GM19240 (cell line): ENCODE data around the gene PFDN4.
"Not testable (repeated sequence)": the region's sequence is repeated elsewhere in the genome, so short reads cannot be mapped to it uniquely, and the experiment has no call there.

Experiments
- DNase-seq: peaks from one replicate; pipeline ENCODE4 v3.0.0; 2011; ENCODE audit warnings: low spot score; ENCODE audit not compliant: insufficient read length

Gene PFDN4

DNA sequence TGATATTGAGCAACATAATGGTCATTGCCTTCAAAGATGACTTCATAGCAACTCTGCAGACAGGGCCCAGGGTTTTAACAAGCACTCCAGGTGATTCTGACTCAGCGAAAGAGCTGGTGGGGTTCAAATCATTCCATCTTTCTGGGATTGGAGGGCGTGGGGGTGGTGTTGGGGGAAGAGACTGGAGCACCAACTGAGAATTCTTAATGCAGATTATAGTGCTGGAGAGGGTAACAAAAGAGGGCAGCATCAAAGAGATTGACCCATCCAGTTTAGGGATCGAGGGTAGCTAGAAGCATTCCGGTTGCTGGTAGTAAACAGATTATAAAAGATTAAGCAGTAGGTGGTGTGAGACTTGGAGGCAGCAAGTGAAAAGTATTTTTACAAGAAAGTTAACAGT is 15.9 kb downstream of the PFDN4 start:
- no peak for DNase-seq

DNA sequence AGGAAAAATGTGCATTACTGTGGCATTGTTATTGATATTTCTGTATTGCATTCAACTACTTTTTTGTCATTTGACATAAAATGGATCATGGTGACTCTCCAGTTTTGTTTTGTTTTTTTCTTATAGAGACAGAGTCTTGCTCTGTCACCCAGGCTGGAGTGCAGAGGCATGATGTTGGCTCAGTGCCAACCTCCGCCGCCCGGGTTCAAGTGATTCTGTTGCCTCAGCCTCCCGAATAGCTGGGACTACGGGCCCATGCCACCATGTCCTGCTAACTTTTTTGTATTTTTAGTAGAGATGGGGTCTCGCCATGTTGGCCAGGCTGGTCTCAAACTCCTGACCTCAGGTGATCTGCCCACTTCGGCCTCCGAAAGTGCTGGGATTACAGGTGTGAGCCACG is 16.8 kb downstream of the PFDN4 start:
- not testable (repeated sequence) for DNase-seq

DNA sequence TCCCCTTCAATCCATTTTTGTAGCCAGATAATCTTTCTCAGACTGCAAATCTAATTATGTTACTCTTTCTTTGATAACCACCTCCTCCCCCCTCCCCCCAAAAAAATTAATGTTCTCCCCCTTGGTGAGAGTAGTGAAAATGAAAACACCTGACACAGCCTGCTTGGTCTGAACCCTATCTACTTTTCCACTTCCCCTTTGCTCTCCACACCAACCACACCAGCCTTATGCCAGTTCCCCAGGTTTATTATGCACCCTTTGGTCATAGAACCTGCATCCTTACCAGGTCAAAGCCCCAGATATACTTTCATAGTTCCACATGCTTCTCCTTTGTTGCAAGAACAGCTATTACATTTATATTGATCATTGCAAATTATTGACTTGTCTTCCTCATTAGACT is 19.4 kb downstream of the PFDN4 start:
- no peak for DNase-seq

DNA sequence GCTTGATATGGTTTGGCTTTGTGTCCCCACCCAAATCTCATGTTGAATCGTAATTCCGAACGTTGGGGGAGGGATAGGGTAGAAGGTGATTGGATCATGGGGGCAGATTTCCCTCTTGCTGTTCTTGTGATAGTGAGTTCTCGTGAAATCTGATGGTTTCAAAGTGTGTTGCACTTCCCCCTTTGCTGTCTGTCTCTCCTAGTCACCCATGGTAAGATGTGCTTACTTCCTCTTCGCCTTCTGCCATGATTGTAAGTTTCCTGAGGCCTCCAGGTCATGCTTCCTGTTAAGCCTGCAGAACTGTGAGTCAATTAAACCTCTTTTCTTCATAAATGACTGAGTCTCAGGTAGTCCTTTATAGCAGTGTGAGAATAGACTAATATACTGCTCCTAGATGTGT is 19.9 kb downstream of the PFDN4 start:
- no peak for DNase-seq

DNA sequence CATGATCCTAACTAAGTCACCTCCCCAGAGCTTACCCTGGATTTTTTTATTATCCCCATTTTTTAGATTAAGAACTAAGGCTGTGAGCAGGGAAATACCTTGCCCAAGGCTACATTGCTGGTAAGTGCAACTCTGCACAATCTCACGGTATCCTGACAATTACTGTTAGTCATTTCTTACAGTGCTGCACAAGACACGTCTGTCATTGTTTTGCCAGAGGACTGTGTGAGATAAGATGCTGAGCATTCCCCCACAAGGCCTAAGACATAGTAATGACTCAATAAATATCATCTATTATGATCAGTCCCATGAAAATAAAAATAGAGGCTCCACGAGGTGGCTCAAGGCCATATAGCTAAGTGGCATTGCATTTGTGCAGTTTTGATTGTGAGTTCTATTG is 21.0 kb downstream of the PFDN4 start:
- no peak for DNase-seq

DNA sequence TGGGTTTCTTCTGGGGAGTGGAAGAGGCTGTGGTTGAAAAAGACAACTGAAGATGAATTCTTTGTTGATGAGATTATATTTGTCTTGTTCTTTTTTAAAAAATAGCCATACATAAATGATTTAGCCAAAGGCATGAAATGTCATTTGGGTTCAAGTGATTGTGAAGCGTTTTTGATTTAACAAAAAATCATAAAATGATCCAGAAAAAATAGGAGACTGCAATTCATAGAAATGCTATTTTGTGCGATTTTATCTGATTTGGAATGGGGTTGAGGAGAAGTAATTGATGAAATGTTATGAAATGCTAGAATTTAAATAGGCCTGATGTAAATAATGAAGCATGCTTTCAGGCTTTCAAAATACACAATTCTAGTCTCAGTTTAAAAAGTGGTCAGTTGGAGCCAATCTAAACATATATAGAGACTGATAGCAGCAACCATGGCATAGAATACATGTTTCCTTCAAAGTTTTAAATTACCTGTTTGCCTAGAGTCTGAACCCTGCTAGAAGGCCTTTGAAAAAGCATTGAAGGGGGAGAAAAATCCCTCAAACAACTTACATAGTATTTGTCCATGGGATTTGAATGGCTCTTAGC is 21.8 kb downstream of the PFDN4 start:
- no peak for DNase-seq

DNA sequence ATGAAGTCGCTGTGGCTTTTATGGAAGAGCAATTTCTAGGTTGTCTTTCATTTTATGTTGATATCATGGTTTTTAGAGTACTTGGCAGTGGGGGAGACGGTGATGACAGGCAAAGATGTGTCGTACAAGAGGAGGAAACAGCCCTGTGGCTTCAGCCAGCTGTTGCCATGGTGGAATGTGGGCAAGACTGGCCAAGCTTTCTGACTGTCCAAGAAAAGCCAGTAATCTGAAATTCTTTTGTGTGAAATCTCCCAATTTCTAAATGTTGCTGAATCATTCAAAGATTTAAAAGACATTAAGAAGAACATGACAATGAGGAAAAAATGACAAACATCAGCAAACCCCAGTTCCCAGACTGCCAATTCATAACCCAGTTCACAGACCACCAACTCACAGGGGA is 23.1 kb downstream of the PFDN4 start:
- DNase-seq: no peak

DNA sequence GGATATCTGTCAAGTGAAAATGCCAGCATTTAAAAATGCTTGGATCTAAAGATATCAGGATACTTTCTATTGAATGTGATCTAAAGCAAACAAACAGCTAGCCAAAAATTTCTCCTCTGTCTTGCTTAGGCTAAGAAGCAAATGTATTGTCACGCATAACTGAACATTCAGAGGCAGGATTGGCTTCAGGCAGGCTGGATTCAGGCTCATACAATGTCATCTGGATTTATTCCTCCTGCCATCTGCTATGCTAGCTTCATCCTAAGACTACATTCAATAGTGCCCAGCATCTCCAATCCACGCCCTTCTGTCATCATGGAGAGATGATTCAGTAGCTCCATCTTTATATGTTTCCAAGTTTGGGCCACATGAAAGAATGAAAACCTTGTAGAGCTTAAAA is 27.1 kb downstream of the PFDN4 start:
- no peak for DNase-seq

DNA sequence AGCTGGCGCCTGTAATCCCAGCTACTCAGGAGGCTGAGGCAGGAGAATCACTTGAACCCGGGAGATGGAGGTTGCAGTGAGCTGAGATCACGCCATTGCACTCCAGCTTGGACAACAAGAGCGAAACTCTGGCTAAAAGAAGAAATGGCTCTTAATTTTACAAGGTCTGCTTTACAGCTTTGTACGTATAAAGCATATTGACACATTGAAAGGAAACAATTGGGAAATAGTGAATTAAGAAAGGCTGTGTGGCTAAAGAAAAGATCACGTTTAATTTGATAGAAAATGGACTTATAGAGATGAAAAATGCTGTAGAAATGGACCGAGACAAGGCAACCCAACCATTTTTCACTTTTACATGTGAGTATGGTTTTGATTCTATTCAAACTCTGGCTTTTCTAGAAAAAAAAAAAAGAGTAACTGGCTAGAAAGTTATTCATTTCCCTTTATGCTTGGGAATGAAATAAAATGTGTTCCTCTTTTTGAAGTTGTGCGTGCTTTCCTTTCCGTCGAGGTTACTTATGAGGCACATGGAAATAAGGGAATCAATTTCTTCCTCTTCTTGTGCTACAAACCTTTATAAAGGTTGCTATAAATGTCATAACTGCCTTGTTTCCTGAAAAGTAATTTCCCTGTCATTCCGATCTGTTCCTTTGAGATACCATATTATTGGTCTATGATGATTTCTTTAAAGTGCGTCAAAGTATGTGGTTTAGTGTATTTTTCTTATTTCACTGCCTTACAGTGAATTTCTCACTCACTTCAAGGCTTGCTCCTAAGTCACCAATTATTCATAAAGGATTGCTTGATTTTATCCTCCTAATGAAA is 29.4 kb downstream of the PFDN4 start:
- no peak for DNase-seq

DNA sequence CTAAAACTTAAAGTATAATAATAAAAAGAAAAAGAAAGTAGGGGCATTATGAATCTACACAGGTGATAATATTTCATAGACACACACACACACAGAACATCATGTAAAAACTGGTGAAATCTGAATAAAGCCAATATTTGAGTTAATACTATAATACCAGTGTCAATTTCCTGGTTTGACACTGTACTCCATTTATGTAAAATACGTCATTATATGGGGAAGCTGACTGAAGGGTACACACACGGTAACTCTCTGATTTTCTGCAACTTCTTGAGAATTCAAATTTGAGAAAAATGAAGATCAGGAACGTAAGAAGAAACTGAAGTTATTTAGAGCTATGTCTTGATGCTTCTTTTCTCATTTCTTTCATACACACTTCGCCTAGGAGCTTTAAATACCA is 36.2 kb downstream of the PFDN4 start:
- no peak for DNase-seq

DNA sequence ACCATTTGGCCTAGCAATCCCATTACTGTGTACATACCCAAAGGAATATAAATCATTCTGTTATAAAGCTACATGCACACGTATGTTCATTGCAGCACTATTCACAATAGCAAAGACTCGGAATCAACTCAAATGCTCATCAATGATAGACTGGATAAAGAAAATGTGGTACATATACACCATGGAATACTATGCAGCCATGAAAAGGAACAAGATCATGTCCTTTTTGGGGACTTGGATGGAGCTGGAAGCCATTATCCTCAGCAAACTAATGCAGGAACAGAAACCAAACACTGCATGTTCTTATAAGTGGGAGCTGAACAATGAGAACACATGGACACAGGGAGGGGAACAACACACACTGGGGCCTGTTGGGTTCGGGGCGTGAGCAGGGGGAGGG is 40.8 kb downstream of the PFDN4 start:
- DNase-seq: not testable (repeated sequence)

DNA sequence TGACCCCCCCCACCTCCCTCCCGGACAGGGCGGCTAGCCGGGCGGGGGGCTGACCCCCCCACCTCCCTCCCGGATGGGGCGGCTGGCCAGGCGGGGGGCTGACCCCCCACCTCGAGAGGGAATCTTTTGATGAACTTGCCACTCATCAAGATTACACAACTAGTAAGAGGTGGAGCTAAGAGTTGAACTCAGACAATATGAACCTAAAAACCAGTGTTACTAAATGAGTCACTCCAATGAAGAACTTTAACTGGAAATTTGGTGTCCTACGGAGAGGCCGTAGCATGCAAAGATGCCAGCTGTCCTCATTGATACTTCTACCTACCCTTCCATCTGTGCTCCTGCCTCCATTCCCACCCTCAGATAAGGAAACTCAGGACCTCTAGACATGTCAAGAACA is 42.8 kb downstream of the PFDN4 start:
- DNase-seq: no peak

DNA sequence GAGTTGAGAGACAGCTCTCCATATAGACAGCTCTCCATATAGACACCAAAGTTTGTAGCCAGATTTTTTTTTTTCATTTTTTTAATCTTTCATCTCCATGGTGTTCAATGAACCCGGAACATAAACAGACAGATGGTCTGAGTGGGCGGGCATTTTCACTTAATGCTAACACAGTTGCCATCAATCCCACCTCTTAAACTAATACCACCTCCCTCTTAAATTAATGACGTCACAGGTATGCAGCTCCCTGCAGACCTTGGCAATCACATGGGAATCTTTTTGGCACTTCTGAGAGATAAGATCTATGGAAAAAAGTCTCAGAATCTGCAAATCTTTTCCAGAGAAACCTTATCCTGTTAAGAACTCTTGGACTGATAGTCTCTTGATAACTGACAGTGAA is 43.2 kb downstream of the PFDN4 start:
- DNase-seq: no peak

DNA sequence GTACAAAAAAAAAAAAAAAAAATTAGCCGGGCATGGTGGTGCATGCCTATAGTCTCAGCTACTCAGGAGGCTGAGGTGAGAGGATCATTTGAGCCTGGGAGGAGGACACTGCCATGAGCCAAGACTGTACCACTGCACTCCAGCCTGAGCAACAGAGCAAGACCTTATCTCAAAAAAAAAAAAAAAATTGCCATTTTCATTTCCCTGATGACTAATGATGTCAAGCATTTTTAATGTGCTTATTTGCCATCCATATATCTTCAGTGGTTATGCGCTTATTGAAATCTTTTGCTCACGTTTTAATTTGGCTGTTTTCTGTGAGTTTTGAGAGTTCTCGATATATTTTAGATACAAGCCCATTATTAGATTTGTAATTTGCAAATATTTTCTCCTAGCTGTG is 46.7 kb downstream of the PFDN4 start:
- DNase-seq: no peak

DNA sequence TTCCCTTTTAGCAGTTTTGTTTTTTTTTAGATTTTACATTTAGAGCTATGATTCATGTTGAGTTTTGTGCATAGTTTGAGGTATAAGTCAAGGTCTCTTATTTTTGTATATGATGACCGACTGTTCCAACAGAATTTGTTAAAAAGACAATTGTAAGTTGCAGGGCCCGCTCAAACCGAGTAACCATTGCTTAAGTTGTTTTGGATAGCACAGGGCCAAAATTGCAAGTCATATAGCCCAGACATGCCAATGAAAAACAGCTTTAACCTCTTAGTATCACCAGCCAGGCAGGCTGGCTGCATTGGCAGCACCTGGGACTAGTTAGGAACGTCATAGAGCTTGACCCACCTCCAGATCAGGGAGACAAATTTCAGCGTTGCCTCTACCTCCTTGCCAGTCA is 47.3 kb downstream of the PFDN4 start:
- DNase-seq: no peak

DNA sequence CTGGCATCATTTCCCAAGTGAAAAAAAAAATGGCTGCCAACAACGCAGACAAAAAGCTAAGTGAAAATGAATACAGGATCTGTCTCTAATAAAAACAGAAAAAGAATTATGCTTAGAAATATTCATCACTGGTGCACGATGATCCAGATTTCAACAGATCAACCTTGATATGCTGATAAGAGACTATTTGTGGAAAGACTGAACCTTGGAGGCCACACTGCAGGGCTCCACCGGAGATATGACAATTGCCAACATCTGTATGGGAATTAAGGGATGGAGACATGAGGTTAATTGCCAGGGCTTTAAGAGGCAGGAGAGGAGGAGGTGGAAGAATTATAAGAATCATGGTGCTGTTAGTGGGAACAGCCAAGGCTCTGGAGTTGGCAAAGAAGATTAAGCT is 48.3 kb downstream of the PFDN4 start:
- DNase-seq: no peak

DNA sequence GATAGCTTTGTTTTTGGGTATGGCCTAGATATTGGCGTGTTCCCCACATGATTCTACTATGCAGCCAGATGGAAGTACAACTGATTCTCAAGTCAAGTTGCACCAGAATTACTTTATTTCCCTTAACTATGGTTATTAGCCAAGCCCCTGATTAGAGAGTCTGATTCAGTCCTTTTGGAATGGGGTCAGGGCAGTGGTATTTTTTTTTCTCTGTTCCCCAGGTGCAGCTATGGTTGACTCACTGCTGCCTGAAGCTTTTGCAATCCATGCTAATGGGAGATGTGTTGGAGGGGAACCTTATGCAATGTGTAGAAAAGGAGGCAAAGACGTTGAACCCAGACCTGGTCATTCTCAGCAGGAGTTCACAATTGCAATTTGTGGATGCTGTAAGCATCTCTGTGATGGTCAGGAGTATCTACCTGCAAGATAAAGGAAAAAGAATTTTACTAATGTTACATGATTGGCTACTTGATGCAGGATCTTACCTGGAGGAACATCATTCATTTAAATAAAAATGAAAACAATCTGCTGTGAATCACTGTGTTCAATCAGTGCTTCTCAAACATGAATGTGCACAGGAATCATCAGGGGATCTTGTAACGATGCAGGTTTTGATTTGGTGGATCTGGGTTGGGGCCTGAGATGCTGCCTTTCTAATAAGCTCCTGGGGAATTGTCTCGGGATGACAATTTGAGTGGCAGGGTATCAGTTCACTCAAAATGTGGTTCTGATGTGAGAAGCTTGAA is 49.4 kb downstream of the PFDN4 start:
- no peak for DNase-seq

DNA sequence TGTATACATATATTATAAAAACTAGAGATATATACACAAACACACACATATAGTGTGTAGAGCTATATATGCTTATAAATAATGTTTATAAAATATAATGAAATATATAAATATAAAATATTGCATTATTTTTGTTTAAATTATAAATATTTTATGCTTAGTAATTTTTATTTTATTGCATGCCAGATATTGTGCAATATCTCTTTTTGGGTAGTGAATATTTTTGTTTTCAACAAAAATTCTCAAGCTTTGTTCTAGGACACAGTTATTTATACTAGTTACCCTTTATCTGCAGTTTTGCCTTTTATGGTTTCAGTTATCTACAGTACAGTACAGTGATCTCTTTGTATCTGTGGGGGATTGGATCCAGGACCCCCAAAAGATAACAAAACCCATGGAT is 52.2 kb downstream of the PFDN4 start:
- DNase-seq: no peak

DNA sequence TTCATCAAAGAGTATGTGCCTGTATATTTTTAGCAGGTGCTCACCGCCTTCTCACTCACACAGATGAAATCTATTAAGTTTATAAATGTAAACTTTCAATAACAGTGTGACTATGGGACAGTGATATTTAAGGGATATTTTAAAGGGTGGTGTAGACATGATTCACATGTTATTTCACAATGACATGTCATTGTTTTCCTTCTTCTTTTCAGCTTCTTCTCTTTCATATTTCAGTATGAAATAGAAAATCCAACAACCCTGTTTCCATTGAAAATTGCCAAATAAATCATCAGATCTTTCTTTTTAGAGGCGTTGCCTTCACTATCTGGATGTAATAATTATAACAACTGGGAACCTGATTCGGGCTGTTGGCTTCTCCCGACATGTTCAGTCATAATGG is 54.8 kb downstream of the PFDN4 start:
- no peak for DNase-seq

DNA sequence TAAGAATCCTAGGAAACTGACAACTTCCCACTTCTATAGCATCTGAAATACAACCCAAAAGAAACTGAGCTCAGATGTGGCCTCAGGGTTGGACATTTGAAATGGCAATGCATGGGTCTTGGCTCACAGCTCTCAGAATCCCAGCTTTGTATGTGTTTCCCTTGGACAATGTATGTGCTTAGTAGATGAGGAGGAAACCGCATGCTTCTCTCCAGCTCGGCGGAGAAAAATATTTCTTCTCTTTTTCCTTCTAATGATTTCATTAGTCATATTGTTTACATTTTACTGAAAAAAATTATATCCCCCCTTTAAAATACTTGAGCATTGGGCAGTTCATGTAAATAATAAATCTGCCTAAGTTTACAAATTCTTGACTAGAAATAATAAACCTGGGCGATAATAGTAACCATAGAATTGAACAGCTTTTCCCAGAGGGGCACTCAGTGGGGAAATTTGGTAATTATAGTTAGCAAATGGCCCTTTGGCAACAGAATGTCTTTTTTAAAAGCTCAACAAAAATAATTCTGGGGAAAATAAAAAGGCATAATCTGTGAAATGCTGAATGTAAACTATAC is 55.3 kb downstream of the PFDN4 start:
- DNase-seq: no peak

DNA sequence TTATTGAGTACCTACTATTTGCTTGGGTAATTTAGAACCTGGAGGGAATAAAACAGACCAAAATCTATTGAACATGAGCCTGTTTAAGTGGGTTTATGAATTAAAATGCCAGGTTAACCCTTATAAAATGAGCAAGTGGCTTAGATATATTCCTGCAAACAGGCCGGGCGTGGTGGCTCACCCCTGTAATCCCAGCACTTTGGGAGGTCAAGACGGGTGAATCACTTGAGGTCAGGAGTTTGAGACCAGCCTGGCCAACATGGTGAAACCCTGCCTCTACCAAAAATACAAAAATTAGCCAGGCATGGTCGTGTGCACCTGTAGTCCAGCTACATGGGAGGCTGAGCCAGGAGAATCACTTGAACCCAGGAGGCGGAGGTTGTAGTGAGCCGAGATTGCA is 57.9 kb downstream of the PFDN4 start:
- not testable (repeated sequence) for DNase-seq

DNA sequence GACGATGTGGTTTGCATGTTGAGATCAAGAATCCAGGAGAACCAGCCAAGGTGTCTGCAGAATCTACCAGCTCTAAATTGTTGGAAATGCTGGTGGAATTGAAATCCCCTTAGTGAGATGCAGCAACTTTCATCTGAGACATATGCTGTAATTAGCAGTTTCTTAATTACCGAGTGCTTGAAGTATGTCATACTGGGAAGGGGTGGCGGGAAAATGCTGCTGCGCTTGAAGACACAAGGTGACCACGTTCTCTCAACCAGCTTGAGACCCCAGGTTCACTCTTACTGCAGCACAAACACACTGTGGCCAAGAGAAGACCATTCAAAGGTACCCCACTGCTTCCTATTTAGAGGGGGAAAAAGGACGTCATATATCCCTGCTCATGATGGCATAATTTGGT is 59.0 kb downstream of the PFDN4 start:
- no peak for DNase-seq
